Lung (tissue), 12 donors: ENCODE results near the gene SDF4. TPM values are rescaled to one million over a fixed set of nuclear protein-coding genes. Genes with fewer than 3 reads are reported as not detected.
"Not testable (repeated sequence)": the region's sequence is repeated elsewhere in the genome, so short reads cannot be mapped to it uniquely, and the experiment has no call there.

Source experiments
- ATAC-seq: fragments of 200-7000 bp; cut with Tn5 transposase; one replicate; pipeline ENCODE4 v1.9.1; 2020; ENCODE audit warnings: moderate number of reproducible peaks; ENCODE audit not compliant: insufficient read depth, low FRiP score
- DNase-seq, 3 donors: peaks; one replicate each; pipeline ENCODE4 v3.0.0-alpha.2; 2013 to 2017
- H3K27ac ChIP-seq, 2 donors: one replicate each; pipeline ENCODE4 v1.5.1; 2013; ENCODE audit warnings: mild to moderate bottlenecking in 2 of 2, moderate library complexity in 2 of 2, control low read depth in 1 of 2, inconsistent platforms in 1 of 2, low read depth in 1 of 2, low read length in 1 of 2
- H3K27me3 ChIP-seq, 3 donors: one replicate each; pipeline ENCODE4 v1.5.1; 2013; ENCODE audit warnings: low read length in 2 of 3; ENCODE audit not compliant: control insufficient read depth in 3 of 3, insufficient read depth in 3 of 3
- H3K36me3 ChIP-seq, 4 donors: one replicate each; pipeline ENCODE4 v1.5.1; 2013; ENCODE audit warnings: low read length in 4 of 4, mild to moderate bottlenecking in 1 of 4, moderate library complexity in 1 of 4; ENCODE audit not compliant: control insufficient read depth in 4 of 4, insufficient read depth in 4 of 4
- H3K4me1 ChIP-seq, 5 donors: one replicate each; pipeline ENCODE4 v1.5.1; 2013; ENCODE audit warnings: low read length in 5 of 5, mild to moderate bottlenecking in 2 of 5, moderate library complexity in 1 of 5; ENCODE audit not compliant: control insufficient read depth in 5 of 5, insufficient read depth in 5 of 5
- H3K4me3 ChIP-seq: one replicate; pipeline ENCODE4 v1.5.1; 2013; ENCODE audit warnings: mild to moderate bottlenecking, control low read depth, moderate library complexity
- H3K9ac ChIP-seq, 2 donors: one replicate each; pipeline ENCODE4 v1.5.1; 2013; ENCODE audit warnings: low read length in 2 of 2, control low read depth in 1 of 2; ENCODE audit not compliant: insufficient read depth in 1 of 2
- H3K9me3 ChIP-seq, 4 donors: one replicate each; pipeline ENCODE4 v1.5.1; 2013; ENCODE audit warnings: low read length in 3 of 4, mild to moderate bottlenecking in 1 of 4, moderate library complexity in 1 of 4; ENCODE audit not compliant: control insufficient read depth in 4 of 4, insufficient read depth in 3 of 4
- WGBS, 2 donors: extraction: QIAGEN DNeasy Blood & Tissue Kit; methylation state at CpG; one replicate each; pipeline ENCODE4 v1.1.7; 2013; 5-methylcytosine and 5-hydroxymethylcytosine counted together
- polyA plus RNA-seq, 2 donors: library from polyadenylated mRNA; stranded (reverse); fragments of 200-250 nt; gene quantifications; one replicate each; pipeline ENCODE4 v1.2.1, GENCODE V29; 2013
- total RNA-seq, 2 donors: library from RNA; depleted of rRNA in 1 of 2; stranded (reverse); fragments of >200 nt in 1 of 2; gene quantifications; one replicate each; pipeline ENCODE4 v1.2.1, GENCODE V29; 2014 to 2021
- TF ChIP-seq, protein P1 (sequence below): IDR thresholded peaks from 2 replicates; pipeline ENCODE4 v1.5.1; 2012; ENCODE audit warnings: mild to moderate bottlenecking; ENCODE audit errors: control extremely low read depth, extremely low read depth
- donor health status: control.
- donor health status: control.
- donor health status: Bipolar disorder and iron deficiency.
- donor health status: healthy.
- donor health status: DM: yes; HTN: yes; CAD: no.

Gene SDF4
- total and polyA plus RNA-seq, 4 donors, result 65.7 to 189 (median 143) TPM

DNA sequence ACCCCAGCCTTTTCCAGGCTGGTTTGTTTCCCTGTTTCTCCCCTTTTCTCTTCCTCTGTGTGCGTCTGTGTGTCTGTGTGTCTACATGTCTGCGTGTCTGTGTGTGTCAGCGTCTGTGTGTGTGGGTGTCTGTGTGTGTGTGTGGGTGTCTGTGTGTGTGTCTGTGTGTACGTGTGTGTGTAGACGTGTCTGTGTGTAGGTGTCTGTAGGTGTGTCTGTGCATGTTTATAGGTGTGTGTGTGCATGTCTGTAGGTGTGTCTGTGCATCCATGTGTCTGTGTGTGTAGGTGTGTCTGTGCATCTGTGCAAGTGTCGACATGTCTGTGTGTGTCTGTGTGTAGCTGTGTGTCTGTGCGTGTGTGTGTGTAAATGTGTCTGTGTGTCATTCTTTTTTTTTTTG, 54.9 kb downstream of the SDF4 start:
- H3K36me3 ChIP-seq, result no peaks in the 10 kb centered on the region
- TF ChIP-seq, protein P1, sequence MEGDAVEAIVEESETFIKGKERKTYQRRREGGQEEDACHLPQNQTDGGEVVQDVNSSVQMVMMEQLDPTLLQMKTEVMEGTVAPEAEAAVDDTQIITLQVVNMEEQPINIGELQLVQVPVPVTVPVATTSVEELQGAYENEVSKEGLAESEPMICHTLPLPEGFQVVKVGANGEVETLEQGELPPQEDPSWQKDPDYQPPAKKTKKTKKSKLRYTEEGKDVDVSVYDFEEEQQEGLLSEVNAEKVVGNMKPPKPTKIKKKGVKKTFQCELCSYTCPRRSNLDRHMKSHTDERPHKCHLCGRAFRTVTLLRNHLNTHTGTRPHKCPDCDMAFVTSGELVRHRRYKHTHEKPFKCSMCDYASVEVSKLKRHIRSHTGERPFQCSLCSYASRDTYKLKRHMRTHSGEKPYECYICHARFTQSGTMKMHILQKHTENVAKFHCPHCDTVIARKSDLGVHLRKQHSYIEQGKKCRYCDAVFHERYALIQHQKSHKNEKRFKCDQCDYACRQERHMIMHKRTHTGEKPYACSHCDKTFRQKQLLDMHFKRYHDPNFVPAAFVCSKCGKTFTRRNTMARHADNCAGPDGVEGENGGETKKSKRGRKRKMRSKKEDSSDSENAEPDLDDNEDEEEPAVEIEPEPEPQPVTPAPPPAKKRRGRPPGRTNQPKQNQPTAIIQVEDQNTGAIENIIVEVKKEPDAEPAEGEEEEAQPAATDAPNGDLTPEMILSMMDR, result no peak
- WGBS, 2 donors, result 78 to 85% methylated on average over 7 of the region's 7 CpGs
- peaks cover 0 to 13% (median 0%) of the 10 kb centered on the region in 4 donors for H3K9me3 ChIP-seq
- peak in 1 of 3 donors; percentile 7 for DNase-seq
- no peak overlapping the region for H3K27ac ChIP-seq
- no peak overlapping the region for H3K4me3 ChIP-seq
- H3K27me3 ChIP-seq, result peaks cover 0 to 25% (median 10%) of the 10 kb centered on the region in 3 donors
- H3K9ac ChIP-seq, result no peak overlapping the region
- no peak for ATAC-seq
- no peaks in the 10 kb centered on the region for H3K4me1 ChIP-seq

DNA sequence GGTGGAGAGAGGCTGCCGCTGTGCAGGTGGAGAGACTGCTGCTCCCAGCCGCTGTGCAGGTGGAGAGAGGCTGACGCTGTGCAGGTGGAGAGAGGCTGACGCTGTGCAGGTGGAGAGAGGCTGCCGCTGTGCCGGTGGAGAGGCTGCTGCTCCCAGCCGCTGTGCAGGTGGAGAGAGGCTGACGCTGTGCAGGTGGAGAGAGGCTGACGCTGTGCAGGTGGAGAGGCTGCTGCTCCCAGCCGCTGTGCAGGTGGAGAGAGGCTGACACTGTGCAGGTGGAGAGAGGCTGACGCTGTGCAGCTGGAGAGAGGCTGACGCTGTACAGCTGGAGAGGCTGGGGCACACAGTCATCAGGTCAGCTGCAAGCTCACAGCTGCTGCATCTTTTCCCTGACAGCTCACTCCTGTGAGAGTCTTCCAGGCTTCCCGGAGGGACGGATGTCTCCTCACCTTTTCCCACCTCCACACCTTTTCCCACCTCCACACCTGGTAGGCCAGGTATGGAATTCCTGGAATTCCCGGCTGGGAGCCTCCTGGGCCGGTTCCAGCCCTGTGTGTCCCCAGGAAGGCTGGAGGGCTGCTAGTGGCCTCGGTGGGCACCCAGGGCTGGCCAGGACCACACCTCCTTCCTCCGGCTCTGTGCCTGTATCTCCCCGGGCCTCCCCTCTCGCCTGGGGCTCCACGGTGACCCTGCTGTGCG, 55.6 kb downstream of the SDF4 start:
- not testable (repeated sequence) for ATAC-seq
- peaks cover 5 to 25% (median 10%) of the 10 kb centered on the region in 3 donors for H3K27me3 ChIP-seq
- peak in 1 of 3 donors; percentile 15 for DNase-seq

DNA sequence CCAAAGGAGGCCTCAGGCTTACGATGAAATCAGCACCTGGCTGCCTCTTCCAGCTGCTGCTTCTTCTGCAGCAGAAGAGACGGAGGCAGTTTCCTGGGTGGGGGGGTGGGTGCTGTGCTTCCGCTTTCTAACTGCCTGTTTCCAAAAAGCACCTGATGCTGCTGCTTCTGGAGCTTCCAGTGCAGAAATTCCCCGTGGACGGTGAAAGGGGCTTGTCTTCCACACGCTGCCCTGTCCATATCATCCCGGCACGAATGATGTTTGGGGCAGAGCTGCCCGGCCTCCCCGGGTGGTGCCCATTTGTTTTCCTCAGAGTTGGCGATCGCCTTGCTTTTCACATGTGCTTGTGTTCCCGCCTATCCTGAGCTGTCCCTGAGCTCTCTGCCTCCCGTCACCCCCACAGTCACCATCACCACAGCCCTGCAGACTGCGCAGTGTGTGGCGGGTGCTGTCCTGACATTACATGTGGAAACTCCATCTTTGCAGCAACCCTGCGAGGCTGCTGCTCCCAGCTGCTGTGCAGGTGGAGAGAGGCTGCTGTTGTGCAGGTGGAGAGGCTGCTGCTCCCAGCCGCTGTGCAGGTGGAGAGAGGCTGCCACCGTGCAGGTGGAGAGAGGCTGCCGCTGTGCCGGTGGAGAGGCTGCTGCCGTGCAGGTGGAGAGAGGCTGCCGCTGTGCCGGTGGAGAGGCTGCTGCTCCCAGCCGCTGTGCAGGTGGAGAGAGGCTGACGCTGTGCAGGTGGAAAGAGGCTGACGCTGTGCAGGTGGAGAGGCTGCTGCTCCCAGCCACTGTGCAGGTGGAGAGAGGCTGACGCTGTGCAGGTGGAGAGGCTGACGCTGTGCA, 56.4 kb downstream of the SDF4 start:
- H3K27me3 ChIP-seq, result peaks cover 5 to 25% (median 10%) of the 10 kb centered on the region in 3 donors
- H3K36me3 ChIP-seq, result no peaks in the 10 kb centered on the region
- H3K9ac ChIP-seq, result no peak overlapping the region
- no peaks in the 10 kb centered on the region for H3K4me1 ChIP-seq
- H3K27ac ChIP-seq, result no peak overlapping the region
- TF ChIP-seq, protein P1, result no peak
- ATAC-seq (no peak), DNase-seq (peak in 1 of 3 donors; percentile 12)
- WGBS, 2 donors, result 84 to 88% methylated on average over 29 of the region's 29 CpGs
- H3K9me3 ChIP-seq, result peaks cover 0 to 13% (median 0%) of the 10 kb centered on the region in 4 donors
- H3K4me3 ChIP-seq, result no peak overlapping the region

More for the DNA sequence above, 55.6 kb downstream of the SDF4 start:
- not testable (repeated sequence) for H3K4me1 ChIP-seq, H3K9ac ChIP-seq, H3K27ac ChIP-seq, H3K36me3 ChIP-seq, H3K4me3 ChIP-seq
- 52 to 54% methylated on average over 22 of the region's 22 CpGs for WGBS, 2 donors
- H3K9me3 ChIP-seq, result peaks cover 0 to 13% (median 0%) of the 10 kb centered on the region in 4 donors
